T-helper 2 cell treated with Interferon-gamma antibody and Interleukin-4, amounts not matched to agents 5 μg/mL and 100 μg/mL, for 36 hours (primary cell): ENCODE results near the gene SYNGR2.
A peak's percentile ranks its signal among the peaks of the same experiment; 100 is the strongest.

Experiments
- DNase-seq: peaks from one replicate; pipeline ENCODE4 v3.0.0; 2021; ENCODE audit warnings: low spot score
- H3K27ac Mint-ChIP-seq: one replicate; pipeline ENCODE4 v1.8.0; 2021; ENCODE audit warnings: mild to moderate bottlenecking, mixed read lengths
- H3K27me3 Mint-ChIP-seq: one replicate; pipeline ENCODE4 v1.8.0; 2021; ENCODE audit warnings: low read depth, mixed read lengths
- H3K36me3 Mint-ChIP-seq: one replicate; pipeline ENCODE4 v1.8.0; 2021; ENCODE audit warnings: low read depth, mixed read lengths
- H3K4me1 Mint-ChIP-seq: one replicate; pipeline ENCODE4 v1.8.0; 2021; ENCODE audit warnings: low read depth, mixed read lengths
- H3K4me3 Mint-ChIP-seq: one replicate; pipeline ENCODE4 v1.8.0; 2022; ENCODE audit warnings: mild to moderate bottlenecking, moderate library complexity, mixed read lengths
- H3K9me3 Mint-ChIP-seq: one replicate; pipeline ENCODE4 v1.8.0; 2021; ENCODE audit warnings: mixed read lengths

The SYNGR2 gene

DNA sequence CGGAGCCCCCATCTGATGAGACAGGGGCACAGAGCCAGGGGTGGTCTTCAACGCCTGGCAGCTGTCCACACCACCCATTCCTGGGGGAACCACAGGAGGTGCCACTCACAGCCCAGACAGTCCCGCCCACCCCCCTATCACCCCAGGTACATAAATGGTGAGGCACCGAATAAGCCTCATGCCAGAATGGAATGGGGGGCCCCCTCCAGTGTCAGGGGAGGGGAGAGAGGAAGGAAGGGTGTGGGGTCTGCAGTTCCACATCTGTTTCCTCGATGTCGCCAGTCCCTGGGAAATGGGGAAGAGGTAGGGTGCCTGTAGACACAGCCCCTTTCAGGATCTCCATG lies 41.5 kb upstream of the SYNGR2 start:
- H3K9me3 Mint-ChIP-seq = no peaks in the 10 kb centered on the region
- H3K4me1 Mint-ChIP-seq = peaks cover 48% of the 10 kb centered on the region
- peaks cover 56% of the 10 kb centered on the region for H3K36me3 Mint-ChIP-seq
- H3K4me3 Mint-ChIP-seq = peak overlapping the region; percentile 93
- DNase-seq = no peak
- no peaks in the 10 kb centered on the region for H3K27me3 Mint-ChIP-seq
- H3K27ac Mint-ChIP-seq = peak overlapping the region; percentile 85

DNA sequence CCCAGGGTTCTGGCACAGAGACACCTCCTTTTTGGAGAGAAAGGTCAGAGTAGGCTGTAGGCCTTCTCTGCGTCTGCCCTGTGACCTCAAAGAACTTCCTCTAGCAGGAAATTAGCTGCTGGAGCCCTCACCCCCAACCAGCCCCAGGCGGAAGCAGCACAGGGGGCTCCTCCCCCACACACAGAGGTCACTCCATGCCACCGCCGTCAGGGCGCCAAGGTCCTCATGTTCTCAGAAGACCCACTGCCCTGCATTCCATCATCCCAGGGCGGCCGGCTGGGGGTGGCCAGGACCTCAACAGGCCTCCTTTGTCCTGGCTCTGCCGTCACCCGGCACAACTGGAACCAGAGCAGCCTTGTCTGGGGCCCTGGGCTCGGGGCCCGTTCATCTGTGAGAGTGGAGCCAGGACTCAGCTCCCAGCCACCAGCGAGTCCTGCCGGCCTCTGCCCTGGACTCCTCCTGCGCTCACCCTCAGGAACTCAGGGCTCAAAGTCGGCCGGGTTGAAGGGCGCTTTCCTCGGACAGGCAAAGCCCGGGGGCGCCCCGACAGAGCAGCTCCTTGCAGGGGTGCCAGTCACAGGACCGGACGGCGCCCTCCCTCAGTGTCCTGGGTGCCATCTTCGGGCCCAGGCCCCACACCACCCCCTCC lies 41.0 kb upstream of the SYNGR2 start:
- peak overlapping the region; percentile 93 for H3K4me3 Mint-ChIP-seq
- H3K9me3 Mint-ChIP-seq = no peaks in the 10 kb centered on the region
- H3K27ac Mint-ChIP-seq = peak overlapping the region; percentile 85
- no peaks in the 10 kb centered on the region for H3K27me3 Mint-ChIP-seq
- DNase-seq = peak; percentile 77
- peaks cover 53% of the 10 kb centered on the region for H3K36me3 Mint-ChIP-seq
- peaks cover 43% of the 10 kb centered on the region for H3K4me1 Mint-ChIP-seq

DNA sequence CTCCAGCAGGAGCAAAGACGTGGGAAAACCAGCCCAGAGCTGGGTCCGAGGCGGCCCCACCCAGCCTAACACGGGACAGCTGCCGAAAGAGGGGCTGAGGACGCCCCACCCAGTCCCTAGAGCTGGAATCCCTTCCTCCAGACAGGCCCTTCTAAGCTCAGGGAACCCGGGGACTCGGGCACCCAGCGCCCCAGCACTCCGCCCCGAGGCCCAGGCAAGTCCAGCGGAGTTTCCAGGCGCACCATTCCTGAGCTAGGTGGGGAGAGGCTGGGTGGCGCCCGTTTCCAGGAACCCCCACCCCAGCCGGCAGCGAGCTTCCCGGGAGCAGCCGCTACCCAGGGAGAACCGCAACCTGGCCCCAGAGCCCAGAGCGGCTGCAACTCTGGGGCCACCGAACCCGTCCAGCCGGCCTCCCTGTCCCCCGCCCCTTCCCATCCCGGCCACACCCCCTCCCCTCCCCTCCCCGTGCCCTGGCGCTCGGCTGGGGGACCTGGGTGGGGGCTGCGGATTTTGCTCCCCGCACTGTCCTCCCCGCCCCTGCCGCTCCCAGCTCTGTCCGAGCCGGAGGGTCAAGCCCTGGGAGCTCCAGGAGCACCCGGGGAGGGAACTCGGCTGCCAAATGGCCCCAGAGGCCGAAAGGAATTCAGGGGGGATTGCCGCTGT lies 40.4 kb upstream of the SYNGR2 start:
- H3K4me1 Mint-ChIP-seq = peaks cover 42% of the 10 kb centered on the region
- peak overlapping the region; percentile 85 for H3K27ac Mint-ChIP-seq
- no peaks in the 10 kb centered on the region for H3K9me3 Mint-ChIP-seq
- H3K4me3 Mint-ChIP-seq = peak overlapping the region; percentile 93
- H3K27me3 Mint-ChIP-seq = no peaks in the 10 kb centered on the region
- H3K36me3 Mint-ChIP-seq = peaks cover 52% of the 10 kb centered on the region
- DNase-seq = no peak

DNA sequence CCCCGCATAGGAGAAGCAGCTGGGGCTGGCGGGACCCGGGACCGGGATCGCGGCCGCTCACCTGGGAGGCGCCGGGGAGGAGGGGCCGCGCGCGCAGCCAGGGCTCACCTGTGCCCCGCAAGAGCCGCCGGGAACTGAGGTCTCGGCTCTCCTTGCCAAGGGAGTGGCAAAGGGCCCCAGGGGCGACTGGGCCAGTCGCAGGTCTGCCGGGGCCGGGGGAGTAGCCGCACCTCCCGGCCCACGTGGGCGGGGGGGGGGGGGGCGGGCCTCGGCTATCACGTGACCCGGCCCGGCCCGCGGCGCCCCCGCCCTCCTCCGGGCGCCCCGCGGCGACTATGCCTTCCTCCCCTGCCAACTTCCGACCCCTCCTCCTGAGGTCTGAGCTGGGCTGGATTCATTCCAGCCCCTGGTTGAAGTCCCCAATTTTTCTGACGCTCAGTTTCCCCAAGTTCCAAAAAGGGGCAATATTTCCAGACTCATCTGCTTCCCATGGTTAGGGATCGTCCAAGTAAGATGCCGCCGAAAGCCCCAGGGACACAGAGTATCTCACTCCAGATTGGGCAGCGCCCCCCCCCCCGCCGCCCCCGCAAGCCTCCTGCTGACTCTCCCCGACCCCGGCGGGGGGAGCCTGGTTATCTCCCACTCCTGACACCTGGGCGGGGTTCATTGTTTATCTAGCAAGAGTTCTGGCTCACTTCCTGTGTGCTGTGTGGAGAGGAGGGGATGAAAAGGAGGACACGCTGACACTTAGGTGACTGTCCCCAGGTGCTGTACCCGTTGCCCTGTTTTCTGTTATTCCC lies 39.6 kb upstream of the SYNGR2 start, which contains the start of gene TMC6:
Gene TMC6 (minus strand): TSS at position 205 of the 800 bp plus-strand sequence. CDS start 1,923 bp downstream, outside the sequence.
- no peaks in the 10 kb centered on the region for H3K9me3 Mint-ChIP-seq
- peak; percentile 71 for DNase-seq
- H3K27me3 Mint-ChIP-seq = no peaks in the 10 kb centered on the region
- peaks cover 38% of the 10 kb centered on the region for H3K4me1 Mint-ChIP-seq
- H3K27ac Mint-ChIP-seq = peak within 1 kb of the TSS; percentile 100
- H3K4me3 Mint-ChIP-seq = peak within 1 kb of the TSS; percentile 99
- H3K36me3 Mint-ChIP-seq = peaks cover 52% of the 10 kb centered on the region

DNA sequence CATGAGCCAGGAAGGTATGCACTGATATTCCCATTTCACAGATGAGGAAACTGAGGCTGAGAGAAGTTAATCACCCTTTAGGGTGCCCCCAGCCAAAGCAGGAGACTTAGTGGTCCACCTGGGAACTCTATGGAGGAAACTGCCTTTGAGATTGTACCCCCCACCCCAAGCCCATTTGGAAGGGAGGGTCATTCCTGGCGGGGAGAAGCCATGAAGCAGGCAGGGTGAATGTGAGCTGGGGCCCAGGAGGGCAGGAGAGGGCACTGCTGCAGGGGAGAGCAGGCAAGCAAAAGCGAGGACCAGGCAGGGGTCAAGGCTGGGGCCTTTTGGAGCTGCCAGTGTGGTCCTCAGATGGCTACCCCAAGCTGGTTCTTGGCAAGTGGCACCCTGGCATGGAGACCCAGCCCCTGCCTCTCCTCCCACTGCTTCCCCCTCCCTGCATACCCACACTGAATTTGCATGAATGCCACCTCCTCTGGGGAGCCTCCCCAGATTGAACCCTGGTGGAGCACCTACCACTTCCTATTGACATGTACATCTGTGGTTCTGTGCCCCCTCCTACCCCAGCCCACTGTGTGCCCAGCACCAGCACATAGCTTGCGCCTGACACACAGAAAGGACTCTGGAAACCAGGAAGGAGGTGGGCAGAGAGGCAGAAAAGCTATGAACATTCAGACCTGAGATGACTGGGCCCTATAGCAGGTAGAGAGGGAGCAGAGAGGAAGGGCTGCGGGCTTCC lies 38.9 kb upstream of the SYNGR2 start:
- H3K4me3 Mint-ChIP-seq = peak overlapping the region; percentile 99
- H3K36me3 Mint-ChIP-seq = peaks cover 52% of the 10 kb centered on the region

DNA sequence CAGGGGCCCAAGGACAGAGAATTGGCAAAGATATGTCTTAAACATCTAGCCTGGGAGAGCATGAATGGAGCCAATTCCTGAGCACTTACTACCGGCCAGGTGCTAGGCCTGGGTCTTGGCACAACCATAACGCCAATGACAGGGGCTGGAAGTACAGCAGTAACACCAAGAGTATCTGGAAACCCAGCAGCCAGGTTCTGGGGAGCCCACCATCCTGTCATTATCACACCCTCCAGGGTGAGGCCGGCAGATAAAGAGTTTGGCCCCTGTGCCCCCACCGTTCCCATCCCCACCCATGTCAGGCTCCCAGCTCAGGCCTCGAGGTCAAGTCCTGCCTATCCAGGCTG lies 38.3 kb upstream of the SYNGR2 start:
- H3K27ac Mint-ChIP-seq = peak overlapping the region; percentile 100
- H3K27me3 Mint-ChIP-seq = no peaks in the 10 kb centered on the region
- peaks cover 54% of the 10 kb centered on the region for H3K36me3 Mint-ChIP-seq
- peaks cover 39% of the 10 kb centered on the region for H3K4me1 Mint-ChIP-seq
- no peak for DNase-seq
- no peaks in the 10 kb centered on the region for H3K9me3 Mint-ChIP-seq
- peak overlapping the region; percentile 99 for H3K4me3 Mint-ChIP-seq

More for the DNA sequence above, 38.9 kb upstream of the SYNGR2 start:
- Mint-ChIP-seq H3K27me3 (no peaks in the 10 kb centered on the region), H3K4me1 (peaks cover 39% of the 10 kb centered on the region), H3K27ac (peak overlapping the region; percentile 100), H3K9me3 (no peaks in the 10 kb centered on the region)
- no peak for DNase-seq

DNA sequence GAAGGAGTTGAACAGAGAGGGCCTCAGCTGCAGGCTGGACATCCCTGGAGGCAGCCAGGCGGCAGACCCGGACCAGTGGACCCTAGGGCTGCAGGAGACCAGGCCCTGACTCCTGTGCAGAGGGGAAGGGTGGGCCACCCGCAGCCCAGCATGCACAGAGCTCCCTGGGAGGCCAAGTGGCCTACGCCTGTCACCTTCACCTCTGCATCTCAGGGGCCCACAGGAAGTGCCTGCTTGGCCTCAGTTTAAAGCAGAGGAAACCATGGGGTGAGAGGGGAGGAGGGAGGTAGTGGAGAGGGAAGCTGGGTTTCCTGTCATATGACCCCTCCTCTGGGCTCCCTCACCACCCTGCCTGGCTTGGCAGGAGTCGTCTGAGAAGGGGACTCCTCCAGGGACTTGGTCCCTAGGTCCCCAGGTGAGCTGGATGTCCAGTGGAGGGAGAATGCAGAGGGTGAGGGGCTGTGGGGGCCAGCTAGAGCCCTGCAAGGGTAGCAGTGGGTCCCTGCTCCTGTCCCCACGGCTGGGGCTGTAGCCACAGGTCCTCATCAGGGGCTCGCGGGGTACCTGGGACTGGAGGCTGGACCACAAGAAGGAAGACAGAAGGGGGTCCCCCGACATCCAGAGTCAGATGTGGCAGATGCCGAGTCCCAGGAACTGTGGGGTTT lies 37.8 kb upstream of the SYNGR2 start, which contains the start of gene TMC8:
Gene TMC8 (plus strand): TSS at position 335 of the 665 bp plus-strand sequence. CDS start 818 bp downstream, outside the sequence.
- Mint-ChIP-seq H3K4me3 (peak within 1 kb of the TSS; percentile 99), H3K9me3 (no peaks in the 10 kb centered on the region), H3K4me1 (peaks cover 42% of the 10 kb centered on the region), H3K27ac (peak within 1 kb of the TSS; percentile 100), H3K36me3 (peaks cover 55% of the 10 kb centered on the region), H3K27me3 (no peaks in the 10 kb centered on the region)
- DNase-seq = peak; percentile 78

DNA sequence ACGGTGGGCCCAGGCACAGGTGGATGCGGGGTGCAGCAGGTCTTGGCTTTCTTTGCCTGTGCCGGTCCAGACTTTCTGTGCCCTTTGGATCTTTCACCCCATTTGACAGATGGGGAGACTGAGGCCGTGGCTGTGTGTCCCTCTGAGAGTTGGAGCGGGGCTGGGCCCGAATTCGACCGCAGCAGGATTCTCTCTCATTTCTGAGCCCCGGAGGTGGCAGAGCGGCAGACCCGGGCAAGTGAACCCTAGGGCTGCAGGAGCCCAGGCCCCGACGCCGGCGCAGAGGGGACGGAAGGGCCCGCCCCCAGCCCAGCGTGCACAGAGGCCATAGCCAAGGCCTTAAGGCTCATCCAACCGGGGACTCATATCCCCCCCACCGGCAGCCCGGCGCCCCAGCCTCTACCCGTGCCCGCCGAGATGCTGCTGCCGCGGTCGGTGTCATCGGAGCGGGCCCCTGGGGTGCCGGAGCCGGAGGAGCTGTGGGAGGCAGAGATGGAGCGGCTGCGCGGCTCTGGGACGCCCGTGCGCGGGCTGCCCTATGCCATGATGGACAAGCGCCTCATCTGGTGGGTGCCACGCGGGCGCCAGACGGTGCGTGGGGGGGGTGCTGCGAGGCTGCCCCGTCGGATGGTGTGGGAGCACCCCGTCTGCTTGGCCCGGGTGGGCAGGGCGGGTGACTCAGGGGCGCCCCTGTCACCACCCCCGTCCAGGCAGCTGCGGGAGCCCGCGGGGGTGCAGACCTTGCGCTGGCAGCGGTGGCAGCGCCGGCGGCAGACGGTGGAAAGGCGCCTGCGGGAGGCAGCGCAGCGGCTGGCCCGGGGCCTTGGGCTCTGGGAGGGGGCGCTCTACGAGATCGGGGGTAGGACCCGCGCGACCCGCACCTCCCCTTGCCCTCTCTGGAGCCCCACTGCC lies 37.0 kb upstream of the SYNGR2 start:
- DNase-seq = peak; percentile 62
- no peaks in the 10 kb centered on the region for H3K27me3 Mint-ChIP-seq

DNA sequence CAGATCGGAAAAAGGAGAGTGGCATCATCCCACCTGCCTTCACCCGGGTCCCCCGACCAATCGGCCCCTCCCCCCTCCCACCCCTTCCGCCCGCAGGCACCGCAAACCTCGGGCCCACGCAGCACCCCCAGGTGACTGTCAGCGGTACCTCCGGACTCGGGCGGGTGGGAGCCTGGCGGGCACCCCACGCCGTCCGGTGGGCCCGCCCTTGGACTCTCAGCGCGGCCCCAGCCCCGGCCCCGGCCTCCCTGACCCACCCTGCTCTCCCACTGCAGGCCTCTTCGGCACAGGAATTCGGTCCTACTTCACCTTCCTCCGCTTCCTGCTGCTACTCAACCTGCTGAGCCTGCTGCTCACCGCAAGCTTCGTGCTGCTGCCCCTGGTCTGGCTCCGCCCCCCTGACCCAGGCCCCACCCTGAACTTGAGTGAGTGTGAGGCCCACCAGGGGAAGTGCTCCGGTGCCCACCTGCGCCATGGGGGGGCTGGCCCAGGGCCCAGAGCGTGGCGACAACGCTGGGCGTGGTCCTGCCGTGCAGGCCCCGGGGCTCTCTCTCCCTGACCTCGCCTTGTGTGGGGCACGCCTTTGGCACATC lies 36.2 kb upstream of the SYNGR2 start:
- DNase-seq = peak; percentile 74
- Mint-ChIP-seq H3K27ac (peak overlapping the region; percentile 78), H3K36me3 (peaks cover 63% of the 10 kb centered on the region), H3K9me3 (no peaks in the 10 kb centered on the region), H3K27me3 (no peaks in the 10 kb centered on the region), H3K4me3 (peak overlapping the region; percentile 86), H3K4me1 (peaks cover 53% of the 10 kb centered on the region)

More for the DNA sequence above, 37.0 kb upstream of the SYNGR2 start:
- H3K4me1 Mint-ChIP-seq = peaks cover 49% of the 10 kb centered on the region
- peaks cover 61% of the 10 kb centered on the region for H3K36me3 Mint-ChIP-seq
- peak overlapping the region; percentile 100 for H3K27ac Mint-ChIP-seq
- no peaks in the 10 kb centered on the region for H3K9me3 Mint-ChIP-seq
- H3K4me3 Mint-ChIP-seq = peak overlapping the region; percentile 99

DNA sequence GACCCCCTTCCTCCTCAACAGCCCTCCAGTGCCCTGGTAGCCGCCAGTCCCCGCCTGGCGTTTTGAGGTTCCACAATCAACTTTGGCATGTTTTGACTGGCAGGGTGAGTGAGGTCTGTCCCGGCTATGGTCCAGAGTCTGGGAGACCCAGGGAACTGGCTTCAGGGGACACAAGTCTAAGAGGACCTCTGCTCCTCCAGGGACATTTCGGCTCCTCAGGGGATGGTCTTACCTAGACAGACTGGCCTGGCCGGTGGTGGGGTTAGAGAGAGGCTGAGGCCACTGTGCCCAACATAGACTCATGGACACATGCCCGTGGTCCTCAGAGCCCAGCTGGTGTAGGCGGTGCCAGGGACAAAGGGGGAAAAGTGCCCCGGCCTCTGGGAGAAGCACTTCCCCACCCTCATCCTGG lies 35.6 kb upstream of the SYNGR2 start:
- DNase-seq = no peak
- H3K36me3 Mint-ChIP-seq = peaks cover 63% of the 10 kb centered on the region
- no peaks in the 10 kb centered on the region for H3K9me3 Mint-ChIP-seq
- H3K4me1 Mint-ChIP-seq = peaks cover 58% of the 10 kb centered on the region
- no peaks in the 10 kb centered on the region for H3K27me3 Mint-ChIP-seq
- peak overlapping the region; percentile 78 for H3K27ac Mint-ChIP-seq
- peak overlapping the region; percentile 86 for H3K4me3 Mint-ChIP-seq

DNA sequence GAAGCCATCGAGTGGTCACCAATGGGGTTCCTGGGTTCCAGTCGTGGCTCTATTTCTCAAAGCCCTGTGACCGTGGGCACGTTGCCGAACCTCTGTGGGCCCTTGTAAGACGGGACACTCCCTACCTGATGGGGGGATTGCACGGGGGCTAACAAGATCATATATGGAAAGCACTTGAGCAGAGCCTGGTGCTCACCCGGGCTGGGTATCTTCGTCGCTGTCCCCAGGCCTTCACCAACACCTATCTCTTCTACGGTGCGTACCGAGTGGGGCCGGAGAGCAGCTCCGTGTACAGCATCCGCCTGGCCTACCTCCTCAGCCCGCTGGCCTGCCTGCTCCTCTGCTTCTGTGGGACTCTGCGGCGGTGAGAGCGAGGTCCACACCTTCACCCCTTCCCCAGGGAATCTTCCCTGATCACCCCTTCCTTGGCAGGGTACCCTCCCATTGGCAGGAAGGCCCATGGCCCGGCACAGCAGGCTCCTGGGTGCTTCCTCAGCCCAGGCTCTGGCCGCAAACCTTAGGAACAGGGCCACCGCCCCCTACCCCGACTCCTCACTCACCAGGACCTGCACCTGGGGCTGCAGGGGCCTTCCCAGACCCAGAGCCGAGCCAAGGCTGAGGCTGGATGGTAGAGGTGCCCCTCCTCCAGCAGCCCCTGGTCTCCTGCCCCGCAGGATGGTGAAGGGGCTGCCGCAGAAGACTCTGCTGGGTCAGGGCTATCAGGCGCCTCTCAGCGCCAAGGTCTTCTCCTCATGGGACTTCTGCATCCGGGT lies 35.0 kb upstream of the SYNGR2 start:
- peak overlapping the region; percentile 78 for H3K27ac Mint-ChIP-seq
- DNase-seq = no peak
- no peaks in the 10 kb centered on the region for H3K9me3 Mint-ChIP-seq
- H3K27me3 Mint-ChIP-seq = no peaks in the 10 kb centered on the region
- peaks cover 63% of the 10 kb centered on the region for H3K36me3 Mint-ChIP-seq
- H3K4me3 Mint-ChIP-seq = peak overlapping the region; percentile 86
- peaks cover 62% of the 10 kb centered on the region for H3K4me1 Mint-ChIP-seq
